H1 (cell line): ENCODE results near the gene VPS72. TPM values are rescaled to one million over a fixed set of nuclear protein-coding genes. Genes with fewer than 3 reads are reported as not detected.

Experiments
- CTCF ChIA-PET: fragments of 300-600 bp; sonication (Branson Sonifier 250); formaldehyde crosslinking; loops from one replicate; lab custom pipeline; 2021; ENCODE audit not compliant: partially characterized antibody; lab: Charles Lee
- POLR2A ChIA-PET: fragments of 300-600 bp; sonication (Branson Sonifier 250); formaldehyde crosslinking; loops from one replicate; lab custom pipeline; 2021; ENCODE audit warnings: inconsistent platforms; ENCODE audit not compliant: partially characterized antibody; lab: Charles Lee
- DNase-seq, 2 experiments: peaks; one replicate each; pipeline versions ENCODE4 v3.0.0 to v3.0.0-alpha.2; 2010 to 2022; ENCODE audit warnings: low spot score in 2 of 2, low read depth in 1 of 2, mixed read lengths in 1 of 2
- FAIRE-seq: peaks from 2 replicates; lab custom pipeline; 2011; peaks lifted over from hg19 to GRCh38; lab: Jason Lieb, UNC
- H2AFZ ChIP-seq: 2 replicates; pipeline ENCODE4 v1.8.1; 2012; ENCODE audit warnings: low read length, inconsistent platforms
- H2AK5ac ChIP-seq: 2 replicates; pipeline ENCODE4 v1.6.1; 2013; ENCODE audit warnings: low read depth, low read length
- H2BK120ac ChIP-seq: replicated peaks from 2 replicates; pipeline ENCODE3; 2013; ENCODE audit warnings: low read depth, low read length, inconsistent platforms
- H2BK12ac ChIP-seq: 2 replicates; pipeline ENCODE4 v1.6.1; 2013; ENCODE audit warnings: low read depth, low read length
- H2BK15ac ChIP-seq: 2 replicates; pipeline ENCODE4 v1.6.1; 2013; ENCODE audit warnings: low read length
- H2BK20ac ChIP-seq: 2 replicates; pipeline ENCODE4 v1.6.1; 2013; ENCODE audit warnings: low read length
- H2BK5ac ChIP-seq: 2 replicates; pipeline ENCODE4 v1.6.1; 2013; ENCODE audit warnings: low read depth, low read length
- H3K14ac ChIP-seq: 2 replicates; pipeline ENCODE4 v1.6.1; 2013; ENCODE audit warnings: inconsistent platforms; ENCODE audit not compliant: insufficient read length
- H3K18ac ChIP-seq: 2 replicates; pipeline ENCODE4 v1.6.1; 2013; ENCODE audit warnings: low read length; ENCODE audit errors: extremely low read depth
- H3K23ac ChIP-seq: 2 replicates; pipeline ENCODE4 v1.6.1; 2013; ENCODE audit warnings: inconsistent platforms; ENCODE audit not compliant: insufficient read length
- H3K23me2 ChIP-seq: 2 replicates; pipeline ENCODE4 v1.6.1; 2013; ENCODE audit warnings: low read depth, low read length
- H3K27ac ChIP-seq: 2 replicates; pipeline ENCODE4 v1.6.1; 2011; ENCODE audit warnings: low read depth, low read length, inconsistent platforms
- H3K27me3 ChIP-seq, 4 experiments: replicated peaks in 1 of 4; 1 replicate in 1 of 4; 2 replicates in 3 of 4; pipeline versions ENCODE4 v1.6.1 to v1.8.1; 2011 to 2013; ENCODE audit warnings: low read length in 3 of 4, mild to moderate bottlenecking in 3 of 4, inconsistent platforms in 2 of 4, mixed read lengths in 2 of 4, moderate library complexity in 1 of 4; ENCODE audit not compliant: control insufficient read depth in 3 of 4, insufficient read depth in 3 of 4; ENCODE audit errors: extremely low read depth in 1 of 4
- H3K36me3 ChIP-seq, 4 experiments: 2 replicates each; pipeline versions ENCODE4 v1.6.1 to v1.8.1; 2011 to 2013; ENCODE audit warnings: mild to moderate bottlenecking in 4 of 4, low read length in 3 of 4, moderate library complexity in 2 of 4, control low read depth in 1 of 4, inconsistent platforms in 1 of 4; ENCODE audit not compliant: insufficient read depth in 4 of 4, control insufficient read depth in 2 of 4
- H3K4ac ChIP-seq: replicated peaks from 2 replicates; pipeline ENCODE3; 2013; ENCODE audit warnings: low read length, low read depth, mixed read lengths, inconsistent platforms; ENCODE audit not compliant: insufficient read length
- H3K4me1 ChIP-seq, 4 experiments: replicated peaks in 1 of 4; 1 replicate in 1 of 4; 2 replicates in 3 of 4; pipeline versions ENCODE4 v1.6.1 to v1.8.1; 2011 to 2013; ENCODE audit warnings: low read length in 3 of 4, inconsistent platforms in 2 of 4, mixed read lengths in 1 of 4; ENCODE audit not compliant: insufficient read depth in 4 of 4, control insufficient read depth in 3 of 4
- H3K4me2 ChIP-seq, 2 experiments: 2 replicates each; pipeline versions ENCODE4 v1.6.1 to v1.8.1; 2011 to 2013; ENCODE audit warnings: low read depth in 2 of 2, low read length in 2 of 2, control low read depth in 1 of 2, inconsistent platforms in 1 of 2, mild to moderate bottlenecking in 1 of 2; ENCODE audit not compliant: insufficient read depth in 1 of 2
- H3K4me3 ChIP-seq, 4 experiments: fragments of 200-600, 300-600 bp in 1 of 4; sonication (generic), shearing (Covaris generic), sonication (Bioruptor Twin) in 1 of 4; 2 replicates each; pipeline versions ENCODE4 v1.5.1 to v1.8.1; 2011 to 2016; ENCODE audit warnings: low read length in 4 of 4, low read depth in 3 of 4, control low read depth in 2 of 4, inconsistent platforms in 2 of 4, mild to moderate bottlenecking in 2 of 4, mixed read lengths in 1 of 4, moderate library complexity in 1 of 4; ENCODE audit not compliant: insufficient read depth in 2 of 4; ENCODE audit errors: extremely low read depth in 1 of 4
- H3K56ac ChIP-seq: replicated peaks from 2 replicates; pipeline ENCODE3; 2013; ENCODE audit warnings: low read depth, mild to moderate bottlenecking, mixed read lengths, low read length, inconsistent platforms; ENCODE audit not compliant: insufficient read length
- H3K79me1 ChIP-seq: 2 replicates; pipeline ENCODE4 v1.6.1; 2013; ENCODE audit warnings: low read depth, low read length, control low read depth
- H3K79me2 ChIP-seq, 2 experiments: 2 replicates each; pipeline versions ENCODE4 v1.6.1 to v1.8.1; 2012 to 2013; ENCODE audit warnings: low read length in 2 of 2, mild to moderate bottlenecking in 2 of 2, inconsistent platforms in 1 of 2; ENCODE audit not compliant: insufficient read depth in 2 of 2, control insufficient read depth in 1 of 2
- H3K9ac ChIP-seq, 4 experiments: replicated peaks in 1 of 4; 1 replicate in 1 of 4; 2 replicates in 3 of 4; pipeline versions ENCODE4 v1.6.1 to v1.8.1; 2011 to 2013; ENCODE audit warnings: low read depth in 3 of 4, low read length in 3 of 4, control low read depth in 2 of 4, mild to moderate bottlenecking in 2 of 4, moderate library complexity in 2 of 4, inconsistent platforms in 1 of 4; ENCODE audit errors: extremely low read depth in 1 of 4
- H3K9me3 ChIP-seq, 2 experiments: 2 replicates each; pipeline versions ENCODE4 v1.6.1 to v1.8.1; 2012 to 2013; ENCODE audit warnings: mild to moderate bottlenecking in 2 of 2, moderate library complexity in 2 of 2, control low read depth in 1 of 2, inconsistent platforms in 1 of 2, low read depth in 1 of 2, low read length in 1 of 2, mixed read lengths in 1 of 2; ENCODE audit not compliant: insufficient read depth in 2 of 2
- H4K20me1 ChIP-seq, 2 experiments: replicated peaks in 1 of 2; 2 replicates each; pipeline versions ENCODE3 to v1.8.1; 2011 to 2013; ENCODE audit warnings: inconsistent platforms in 2 of 2, low read length in 2 of 2, mild to moderate bottlenecking in 1 of 2; ENCODE audit not compliant: insufficient read depth in 2 of 2, control insufficient read depth in 1 of 2
- H4K5ac ChIP-seq: 2 replicates; pipeline ENCODE4 v1.6.1; 2013; ENCODE audit warnings: low read length, low read depth, mixed read lengths, inconsistent platforms; ENCODE audit not compliant: insufficient read length
- H4K8ac ChIP-seq: 2 replicates; pipeline ENCODE4 v1.8.0; 2013; ENCODE audit warnings: mild to moderate bottlenecking, moderate library complexity, low read length, inconsistent platforms; ENCODE audit not compliant: insufficient read depth; ENCODE audit errors: extremely low read depth
- H4K91ac ChIP-seq: replicated peaks from 2 replicates; pipeline ENCODE3; 2013; ENCODE audit warnings: low read length, mixed read lengths, inconsistent platforms; ENCODE audit not compliant: insufficient read length
- CBX5 ChIP-seq: fragments of 300-800, 300-1000 bp; sonication (generic); IDR thresholded peaks from 2 replicates; pipeline ENCODE4 v1.7.1; 2016; ENCODE audit warnings: antibody characterized with exemption, low read length, low read depth
- CHD1 ChIP-seq: IDR thresholded peaks from 2 replicates; pipeline ENCODE4 v1.6.1; 2012; ENCODE audit warnings: low read depth, low read length, improper control_type of control experiment
- EGR1 ChIP-seq: IDR thresholded peaks from 2 replicates; pipeline ENCODE4 v1.6.1; 2011; ENCODE audit warnings: low read depth, low read length, borderline replicate concordance
- MAX ChIP-seq: IDR thresholded peaks from 2 replicates; pipeline ENCODE4 v1.6.1; 2012; ENCODE audit warnings: inconsistent platforms
- POLR2A ChIP-seq, 2 experiments: IDR thresholded peaks; 1 replicate in 1 of 2; 2 replicates in 1 of 2; pipeline ENCODE4 v1.6.1; 2011; ENCODE audit warnings: low read depth in 2 of 2, low read length in 2 of 2, mild to moderate bottlenecking in 2 of 2; ENCODE audit errors: control extremely low read depth in 1 of 2
- RAD21 ChIP-seq, 2 experiments: IDR thresholded peaks in 1 of 2; conservative IDR thresholded peaks in 1 of 2; 2 replicates each; pipeline ENCODE4 v1.6.1; 2011; ENCODE audit warnings: low read depth in 2 of 2, low read length in 2 of 2, improper control_type of control experiment in 1 of 2, inconsistent platforms in 1 of 2, mild to moderate bottlenecking in 1 of 2, moderate library complexity in 1 of 2
- SIRT6 ChIP-seq: IDR thresholded peaks from one replicate; pipeline ENCODE4 v1.7.1; 2012; ENCODE audit warnings: low read length, inconsistent platforms
- SP4 ChIP-seq: IDR thresholded peaks from 2 replicates; pipeline ENCODE4 v1.6.1; 2012; ENCODE audit warnings: low read length, inconsistent platforms
- TEAD4 ChIP-seq: IDR thresholded peaks from 2 replicates; pipeline ENCODE4 v1.6.1; 2012; ENCODE audit warnings: low read depth, low read length, inconsistent platforms, mixed read lengths
- ZNF274 ChIP-seq: IDR thresholded peaks from 2 replicates; pipeline ENCODE4 v1.7.0; 2012; ENCODE audit warnings: low read length, borderline replicate concordance; ENCODE audit errors: extremely low read depth
- WGBS, 2 experiments: shearing (Covaris generic) in 1 of 2; methylation state at CpG; one replicate each; pipeline versions ENCODE4 v1.1.6 to v1.1.7; 2013 to 2015; ENCODE audit warnings: low lambda C conversion rate in 2 of 2, mixed read lengths in 2 of 2, inconsistent platforms in 1 of 2, low coverage in 1 of 2, missing lambda C conversion rate in 1 of 2; ENCODE audit not compliant: insufficient replicate concordance in 2 of 2, insufficient coverage in 1 of 2, insufficient read length in 1 of 2; ENCODE audit errors: extremely low coverage in 1 of 2, missing lambda C conversion rate in 1 of 2; 5-methylcytosine and 5-hydroxymethylcytosine counted together
- polyA plus RNA-seq, 7 experiments: library from polyadenylated mRNA; depleted of rRNA in 3 of 7; stranded (reverse) in 5 of 7; unstranded in 2 of 7; fragments of >200 nt in 5 of 7; fragments of 200-250 nt in 2 of 7; gene quantifications; 1 replicate in 5 of 7; 2 replicates in 1 of 7; 4 replicates in 1 of 7; pipeline versions ENCODE4 v1.2.1 to v1.2.3, GENCODE V29; 2011 to 2013; ENCODE audit warnings: missing spikeins in 2 of 7, mixed read lengths in 2 of 7
- total RNA-seq: library from RNA; stranded (reverse); fragmentation: NEBNext Ultra II Directional; extraction: Animal tissue kit (Norgen Biotek cat#: 25700); gene quantifications from 2 replicates; pipeline ENCODE4 v1.2.1, GENCODE V29; 2021

VPS72 gene
- total and polyA plus RNA-seq, 2 of the 8 experiments (the other 6 are each of a cell fraction or from before 2014, with no cell fraction given) = 86.6 to 121 TPM

- Histone ChIP-seq H3K4me3 (no peak overlapping the region), H3K4me2 (no peak overlapping the region), H2BK15ac (no peak overlapping the region), H2AFZ (no peak overlapping the region), H4K5ac (no peak overlapping the region), H3K27me3 (no peaks in the 10 kb centered on the region), H3K79me2 (no peaks in the 10 kb centered on the region), H3K4me1 (no peaks in the 10 kb centered on the region), H2BK20ac (no peak overlapping the region), H4K20me1 (peaks cover 0 to 3% of the 10 kb centered on the region in 2 experiments), H3K9ac (no peak overlapping the region), H3K4ac (no peak overlapping the region), H3K79me1 (no peaks in the 10 kb centered on the region), H3K14ac (no peak overlapping the region), H4K91ac (no peak overlapping the region), H3K56ac (no peak overlapping the region), H2BK120ac (no peak overlapping the region), H3K23ac (no peak overlapping the region), H3K23me2 (no peaks in the 10 kb centered on the region), H2BK5ac (no peak overlapping the region), H3K18ac (no peak overlapping the region)
- no peak for DNase-seq
- WGBS, 2 experiments = 96% methylated on average over 4 of the region's 4 CpGs; no CpG with 5 or more reads in 1 of the 2 experiments
- POLR2A ChIA-PET = interaction anchor here (1.1 to 1.8 kb wide), 2 partner anchors 11 to 14 kb away, joined by 3 to 6 read pairs; no protein-coding TSS in a partner anchor
- TF ChIP-seq SIRT6 = no peak
- TF ChIP-seq EGR1 = no peak
- no peak for TF ChIP-seq CHD1
- TF ChIP-seq MAX = no peak
- no peak for TF ChIP-seq ZNF274
- TF ChIP-seq TEAD4 = no peak
- TF ChIP-seq RAD21 (IDR thresholded peaks at IDR 0.05 in 1 of 2, conservative IDR thresholded peaks at IDR 0.05 in 1 of 2; ENCODE audit: low read depth in 2 of 2, low read length in 2 of 2) = no peak
- no peak for TF ChIP-seq CBX5
- TF ChIP-seq POLR2A (IDR thresholded peaks at IDR 0.05; ENCODE audit: control extremely low read depth in 1 of 2, low read depth in 2 of 2, low read length in 2 of 2) = no peak
- TF ChIP-seq SP4 = no peak
- TF ChIP-seq, all 59 proteins: peak for 0
- no peaks in the 10 kb centered on the region for H3K9me3 ChIP-seq
- H3K36me3 ChIP-seq = peaks cover 42 to 92% (median 77%) of the 10 kb centered on the region in 4 experiments
- FAIRE-seq = no peak
- CTCF ChIA-PET = interaction anchor here (1.2 to 1.6 kb wide), 2 partner anchors 9 to 20 kb away, joined by 3 to 4 read pairs; no protein-coding TSS in a partner anchor
- no peak overlapping the region for H2AK5ac ChIP-seq
- H3K27ac ChIP-seq = no peak overlapping the region
- H2BK12ac ChIP-seq = no peak overlapping the region
- H4K8ac ChIP-seq = no peak overlapping the region
These were observed 47.9 kb upstream of the VPS72 start for GRCh38 chr1:151237678-151238466.
